ENCODE data around the gene SPTLC3.

SPTLC3 gene

GRCh38 chr20:13205425-13205824 lies 196.7 kb downstream of the SPTLC3 start:
- DNase-seq = no peak

GRCh38 chr20:13205848-13206434 lies 197.2 kb downstream of the SPTLC3 start:
- DNase-seq = no peak

GRCh38 chr20:13207016-13207415 lies 198.2 kb downstream of the SPTLC3 start:
- no peak for DNase-seq

GRCh38 chr20:13211956-13212618 lies 203.3 kb downstream of the SPTLC3 start:
- DNase-seq = no peak

GRCh38 chr20:13212750-13213149 lies 204.0 kb downstream of the SPTLC3 start:
- no peak for DNase-seq

- DNase-seq = no peak
Measured at GRCh38 chr20:13213335-13213734, 204.6 kb downstream of the SPTLC3 start.

GRCh38 chr20:13216533-13216932 lies 207.8 kb downstream of the SPTLC3 start:
- no peak for DNase-seq

Data from stimulated activated CD4-positive, alpha-beta T cell treated with anti-CD3 and anti-CD28 coated beads, Interleukin-4, amount 100 ng/mL, for 4 hours (primary cell).